ENCODE results near the gene CENPX. TPM values are rescaled to one million over a fixed set of nuclear protein-coding genes. Genes with fewer than 3 reads are reported as not detected.

The CENPX gene
- total RNA-seq, 1 donor from 2014 or later: 59.9 TPM

DNA sequence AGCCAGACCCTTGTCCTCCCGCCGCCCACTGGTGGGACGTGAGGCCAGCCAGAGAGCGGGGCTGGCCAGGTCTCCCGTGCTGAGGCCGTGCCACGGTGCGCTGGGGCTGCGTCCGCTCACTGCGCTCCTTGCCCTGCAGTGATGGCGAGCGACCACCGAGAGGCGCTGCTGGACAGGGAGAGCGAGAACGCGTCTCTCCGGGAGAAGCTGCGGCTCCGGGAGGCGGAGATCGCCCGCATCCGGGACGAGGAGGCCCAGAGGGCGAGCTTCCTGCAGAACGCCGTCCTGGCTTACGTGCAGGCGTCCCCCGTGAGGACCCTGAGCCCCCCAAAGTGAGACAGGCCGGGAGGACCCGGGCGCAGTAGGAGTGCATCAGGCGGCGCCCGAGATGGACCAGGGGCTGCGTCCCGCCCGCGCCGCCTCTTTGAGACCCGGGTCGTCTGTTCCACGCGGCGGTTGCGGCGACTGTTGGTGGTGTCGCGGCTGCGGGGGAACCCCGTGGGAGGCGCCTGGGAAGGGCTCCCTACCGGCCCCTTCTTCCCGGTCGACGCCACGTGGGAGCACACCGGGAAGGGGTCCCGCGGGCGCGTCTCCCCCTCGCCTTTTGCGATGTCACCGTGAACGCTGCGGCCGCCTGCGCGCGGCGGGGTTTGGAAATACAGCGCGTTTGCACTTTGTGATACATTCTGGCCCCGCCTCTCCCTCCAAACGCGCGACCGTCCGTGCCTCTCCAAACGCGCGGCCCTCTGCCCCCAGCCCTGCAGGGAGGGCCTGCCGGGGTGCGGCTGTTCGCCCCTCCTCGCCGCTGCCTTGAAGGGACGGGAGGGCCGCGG lies 8.0 kb upstream of the CENPX start:
- no peaks in the 10 kb centered on the region for H3K36me3 Mint-ChIP-seq (ENCODE audit: unreplicated experiment)
- peaks cover 3% of the 10 kb centered on the region for H3K4me1 Mint-ChIP-seq (ENCODE audit: low read depth, unreplicated experiment)
- H3K27me3 Mint-ChIP-seq (ENCODE audit: unreplicated experiment): peaks cover 8% of the 10 kb centered on the region
- TF ChIP-seq, protein P1, sequence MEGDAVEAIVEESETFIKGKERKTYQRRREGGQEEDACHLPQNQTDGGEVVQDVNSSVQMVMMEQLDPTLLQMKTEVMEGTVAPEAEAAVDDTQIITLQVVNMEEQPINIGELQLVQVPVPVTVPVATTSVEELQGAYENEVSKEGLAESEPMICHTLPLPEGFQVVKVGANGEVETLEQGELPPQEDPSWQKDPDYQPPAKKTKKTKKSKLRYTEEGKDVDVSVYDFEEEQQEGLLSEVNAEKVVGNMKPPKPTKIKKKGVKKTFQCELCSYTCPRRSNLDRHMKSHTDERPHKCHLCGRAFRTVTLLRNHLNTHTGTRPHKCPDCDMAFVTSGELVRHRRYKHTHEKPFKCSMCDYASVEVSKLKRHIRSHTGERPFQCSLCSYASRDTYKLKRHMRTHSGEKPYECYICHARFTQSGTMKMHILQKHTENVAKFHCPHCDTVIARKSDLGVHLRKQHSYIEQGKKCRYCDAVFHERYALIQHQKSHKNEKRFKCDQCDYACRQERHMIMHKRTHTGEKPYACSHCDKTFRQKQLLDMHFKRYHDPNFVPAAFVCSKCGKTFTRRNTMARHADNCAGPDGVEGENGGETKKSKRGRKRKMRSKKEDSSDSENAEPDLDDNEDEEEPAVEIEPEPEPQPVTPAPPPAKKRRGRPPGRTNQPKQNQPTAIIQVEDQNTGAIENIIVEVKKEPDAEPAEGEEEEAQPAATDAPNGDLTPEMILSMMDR (IDR thresholded peaks at IDR 0.05; ENCODE audit: partially characterized antibody, unreplicated experiment): peak; percentile 84
- peak overlapping the region; percentile 57 for H3K4me3 Mint-ChIP-seq (ENCODE audit: unreplicated experiment)
- H3K27ac Mint-ChIP-seq (ENCODE audit: unreplicated experiment): no peak overlapping the region
- peak; percentile 94 for DNase-seq
- peaks cover 7% of the 10 kb centered on the region for H3K9me3 Mint-ChIP-seq (ENCODE audit: unreplicated experiment)

DNA sequence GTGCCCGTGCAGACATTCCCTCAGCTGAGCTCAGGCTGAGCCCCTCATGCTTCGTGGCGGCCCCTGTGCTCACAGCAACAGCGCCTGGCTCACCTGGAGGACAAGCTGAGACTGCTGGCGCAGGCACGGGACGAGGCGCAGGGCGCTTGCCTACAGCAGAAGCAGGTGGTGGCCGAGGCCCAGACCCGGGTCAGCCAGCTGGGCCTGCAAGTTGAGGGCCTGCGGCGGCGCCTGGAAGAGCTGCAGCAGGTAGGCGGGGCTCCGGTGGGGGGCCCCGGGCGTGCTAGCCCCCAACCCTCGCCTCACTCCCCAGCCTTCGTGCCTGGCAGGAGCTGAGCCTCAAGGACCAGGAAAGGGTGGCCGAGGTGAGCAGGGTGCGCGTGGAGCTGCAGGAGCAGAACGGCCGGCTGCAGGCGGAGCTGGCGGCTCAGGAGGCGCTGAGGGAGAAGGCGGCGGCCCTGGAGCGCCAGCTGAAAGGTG lies 7.4 kb upstream of the CENPX start:
- no peaks in the 10 kb centered on the region for H3K36me3 Mint-ChIP-seq (ENCODE audit: unreplicated experiment)
- no peak overlapping the region for H3K27ac Mint-ChIP-seq (ENCODE audit: unreplicated experiment)
- TF ChIP-seq, protein P1 (IDR thresholded peaks at IDR 0.05; ENCODE audit: partially characterized antibody, unreplicated experiment): no peak
- H3K9me3 Mint-ChIP-seq (ENCODE audit: unreplicated experiment): peaks cover 2% of the 10 kb centered on the region
- no peak for DNase-seq
- H3K4me3 Mint-ChIP-seq (ENCODE audit: unreplicated experiment): peak overlapping the region; percentile 67
- peaks cover 3% of the 10 kb centered on the region for H3K4me1 Mint-ChIP-seq (ENCODE audit: low read depth, unreplicated experiment)
- peaks cover 4% of the 10 kb centered on the region for H3K27me3 Mint-ChIP-seq (ENCODE audit: unreplicated experiment)

DNA sequence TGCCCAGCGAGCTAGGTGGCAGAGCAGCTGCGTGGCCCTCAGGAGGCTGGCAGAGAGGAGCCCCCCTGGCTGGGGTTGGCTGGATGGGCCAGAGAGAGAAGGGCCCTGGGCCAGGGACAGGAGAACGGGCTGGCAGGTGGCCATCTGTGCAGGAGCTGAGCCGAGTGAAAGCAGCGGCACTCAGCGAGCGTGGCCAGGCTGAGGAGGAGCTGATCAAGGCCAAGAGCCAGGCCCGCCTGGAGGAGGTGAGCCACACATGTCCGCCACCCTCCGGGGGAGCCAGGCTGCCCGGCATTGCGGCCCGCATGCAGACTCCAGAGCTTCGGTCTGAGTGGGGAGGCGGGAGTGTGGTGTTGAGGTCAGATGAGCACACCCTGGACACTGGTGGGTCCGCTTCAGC lies 6.7 kb upstream of the CENPX start:
- peaks cover 3% of the 10 kb centered on the region for H3K4me1 Mint-ChIP-seq (ENCODE audit: low read depth, unreplicated experiment)
- no peak overlapping the region for H3K27ac Mint-ChIP-seq (ENCODE audit: unreplicated experiment)
- TF ChIP-seq, protein P1 (IDR thresholded peaks at IDR 0.05; ENCODE audit: partially characterized antibody, unreplicated experiment): no peak
- no peaks in the 10 kb centered on the region for H3K9me3 Mint-ChIP-seq (ENCODE audit: unreplicated experiment)
- no peak for DNase-seq
- H3K36me3 Mint-ChIP-seq (ENCODE audit: unreplicated experiment): no peaks in the 10 kb centered on the region
- peaks cover 4% of the 10 kb centered on the region for H3K27me3 Mint-ChIP-seq (ENCODE audit: unreplicated experiment)
- peak overlapping the region; percentile 67 for H3K4me3 Mint-ChIP-seq (ENCODE audit: unreplicated experiment)

DNA sequence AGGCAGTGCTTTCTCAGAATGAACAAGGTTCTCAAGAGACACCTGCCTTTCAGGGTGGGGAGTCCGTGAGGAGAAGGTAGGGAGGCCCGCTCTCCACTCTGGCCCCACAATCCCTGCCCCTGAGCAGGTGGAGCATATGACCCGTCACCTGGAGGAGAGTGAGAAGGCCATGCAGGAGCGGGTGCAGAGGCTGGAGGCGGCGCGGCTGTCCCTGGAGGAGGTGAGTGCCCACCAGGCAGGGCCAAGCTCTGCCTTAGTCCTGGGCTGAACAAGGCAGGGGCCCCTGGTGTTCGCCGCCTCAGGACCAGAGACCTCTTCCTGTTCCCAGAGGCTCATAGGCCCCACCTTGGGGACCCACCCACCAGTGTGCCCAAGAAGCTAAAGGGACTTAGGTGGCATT lies 6.3 kb upstream of the CENPX start:
- Mint-ChIP-seq H3K9me3 (ENCODE audit: unreplicated experiment) (no peaks in the 10 kb centered on the region), H3K4me3 (ENCODE audit: unreplicated experiment) (no peak overlapping the region), H3K4me1 (ENCODE audit: low read depth, unreplicated experiment) (peaks cover 3% of the 10 kb centered on the region), H3K27me3 (ENCODE audit: unreplicated experiment) (peaks cover 4% of the 10 kb centered on the region), H3K27ac (ENCODE audit: unreplicated experiment) (no peak overlapping the region), H3K36me3 (ENCODE audit: unreplicated experiment) (no peaks in the 10 kb centered on the region)
- no peak for DNase-seq
- TF ChIP-seq, protein P1 (IDR thresholded peaks at IDR 0.05; ENCODE audit: partially characterized antibody, unreplicated experiment): no peak

DNA sequence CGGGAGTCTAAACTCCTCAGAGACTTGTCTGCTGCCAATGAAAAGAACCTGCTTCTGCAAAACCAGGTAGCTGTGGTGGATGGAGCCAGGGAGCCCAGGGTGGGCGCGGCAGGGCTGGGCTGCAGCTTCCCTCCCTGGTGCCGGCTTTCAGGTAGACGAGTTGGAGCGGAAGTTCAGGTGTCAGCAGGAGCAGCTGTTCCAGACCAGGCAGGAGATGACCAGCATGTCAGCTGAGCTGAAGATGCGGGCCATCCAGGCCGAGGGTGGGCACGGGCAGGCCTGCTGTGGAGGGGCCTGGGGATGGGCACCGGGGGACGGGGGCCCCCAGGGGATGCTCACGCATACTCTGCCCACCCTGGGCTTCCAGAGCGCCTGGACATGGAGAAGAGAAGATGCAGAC lies 5.6 kb upstream of the CENPX start:
- Mint-ChIP-seq H3K9me3 (ENCODE audit: unreplicated experiment) (no peaks in the 10 kb centered on the region), H3K36me3 (ENCODE audit: unreplicated experiment) (no peaks in the 10 kb centered on the region), H3K27ac (ENCODE audit: unreplicated experiment) (no peak overlapping the region), H3K4me3 (ENCODE audit: unreplicated experiment) (no peak overlapping the region), H3K4me1 (ENCODE audit: low read depth, unreplicated experiment) (peaks cover 3% of the 10 kb centered on the region), H3K27me3 (ENCODE audit: unreplicated experiment) (peaks cover 4% of the 10 kb centered on the region)
- no peak for DNase-seq
- TF ChIP-seq, protein P1 (IDR thresholded peaks at IDR 0.05; ENCODE audit: partially characterized antibody, unreplicated experiment): no peak

Measured in glutamatergic neuron (in vitro differentiated cells).